ENCODE results near the gene VPS13D.
"Not testable (repeated sequence)": the region's sequence is repeated elsewhere in the genome, so short reads cannot be mapped to it uniquely, and the experiment has no call there.

VPS13D gene

DNA sequence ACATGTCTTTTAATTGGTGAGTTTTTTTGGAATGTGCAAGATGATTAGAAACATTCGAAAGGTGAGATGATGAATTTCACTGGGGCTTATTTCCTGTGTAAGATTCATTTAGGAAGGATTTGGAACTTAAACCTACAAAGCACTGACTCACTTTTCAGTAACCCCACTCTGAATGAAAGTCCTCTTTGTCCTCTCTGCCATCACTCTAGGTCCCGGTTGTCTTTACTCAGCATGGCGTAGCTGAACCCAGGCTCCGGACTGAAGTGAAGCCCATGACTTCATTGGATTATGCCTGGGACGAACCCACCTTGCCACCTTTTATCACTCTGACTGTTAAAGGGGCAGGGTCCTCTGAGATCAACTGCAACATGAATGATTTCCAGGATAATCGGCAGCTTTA is 139.4 kb downstream of the VPS13D start:
- DNase-seq, result no peak

DNA sequence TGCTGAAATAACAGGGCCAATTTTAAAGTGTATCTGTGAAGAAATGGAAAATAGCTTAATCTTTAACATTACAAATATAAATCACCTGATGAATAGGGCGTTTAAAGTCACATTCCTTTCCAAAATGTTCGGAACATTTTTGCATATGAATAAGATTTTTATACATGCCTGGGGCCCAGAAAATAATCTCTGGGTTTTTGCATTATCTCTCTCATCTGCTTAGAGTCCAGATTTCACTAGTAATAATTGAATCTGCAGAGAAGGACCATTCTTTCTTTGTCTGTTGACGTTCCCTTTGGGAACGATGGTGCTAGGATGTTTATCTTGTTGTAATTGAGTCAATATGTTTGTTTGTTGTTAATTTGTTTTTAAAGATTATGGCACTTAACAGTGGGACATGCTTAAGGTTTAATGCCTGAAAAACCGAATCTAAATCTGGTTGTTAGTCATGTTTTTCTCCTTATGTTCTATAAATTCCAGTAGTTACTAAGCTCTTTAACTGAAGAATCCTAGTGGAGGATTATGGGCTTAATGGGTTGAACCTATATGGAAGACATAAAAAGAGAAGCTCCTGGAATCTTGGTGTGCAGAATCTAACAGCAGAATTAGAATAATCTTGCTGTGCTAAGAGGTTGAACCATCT is 140.6 kb downstream of the VPS13D start:
- no peak for DNase-seq

DNA sequence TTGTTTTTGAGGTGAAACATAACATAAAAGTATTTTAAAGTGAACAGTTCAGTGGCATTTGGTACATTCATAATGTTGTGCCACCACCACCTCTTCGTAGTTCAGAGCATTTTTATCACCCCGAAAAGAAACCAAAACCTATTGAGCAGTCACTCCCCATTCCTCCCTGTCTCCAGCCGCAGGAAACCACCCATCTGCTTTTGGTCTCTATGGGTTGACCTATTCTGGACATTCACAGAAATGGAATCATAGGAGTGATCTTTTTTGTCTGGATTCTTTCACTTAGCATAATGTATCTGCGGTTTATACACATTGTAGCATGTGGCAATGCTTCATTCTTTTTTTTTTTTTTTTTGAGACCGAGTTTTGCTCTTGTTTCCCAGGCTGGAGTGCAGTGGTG is 141.2 kb downstream of the VPS13D start:
- DNase-seq, result no peak

DNA sequence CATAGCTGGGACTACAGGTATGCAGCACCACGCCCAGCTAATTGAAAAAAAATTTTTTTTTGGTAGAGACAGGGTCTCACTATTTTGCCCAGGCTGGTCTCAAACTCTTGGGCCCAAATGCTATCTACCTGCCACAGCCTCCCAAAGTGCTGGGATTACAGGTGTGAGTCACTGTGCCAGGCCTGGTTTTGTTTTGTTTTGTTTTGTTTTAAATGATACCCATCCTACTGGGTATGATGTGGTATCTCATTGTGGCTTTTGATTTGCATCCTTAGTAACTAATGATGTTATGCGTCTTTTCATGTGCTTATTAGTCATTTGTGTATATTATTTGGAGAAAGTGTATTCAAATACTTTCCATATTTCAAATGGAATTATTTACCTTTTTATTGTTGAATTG is 142.3 kb downstream of the VPS13D start:
- DNase-seq, result no peak

DNA sequence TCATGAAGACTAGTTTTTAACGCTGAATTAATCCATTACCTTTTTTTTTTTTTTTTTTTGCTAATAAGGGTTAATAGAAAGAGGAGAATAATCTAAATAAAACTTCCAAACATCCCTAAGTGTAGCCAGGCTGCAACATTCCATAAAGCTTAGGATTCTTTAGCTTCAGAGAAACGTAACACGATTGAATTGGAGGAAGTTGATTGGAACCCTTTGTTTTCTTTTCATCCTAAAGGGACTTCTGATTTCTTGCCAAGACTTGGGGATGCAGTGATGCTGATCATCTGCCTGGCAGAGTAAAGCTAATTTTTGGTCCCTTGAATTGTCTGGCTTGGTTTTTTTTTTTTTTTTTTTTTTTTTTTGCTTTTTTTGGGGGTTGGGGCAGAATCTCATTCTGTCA is 142.9 kb downstream of the VPS13D start:
- no peak for DNase-seq

DNA sequence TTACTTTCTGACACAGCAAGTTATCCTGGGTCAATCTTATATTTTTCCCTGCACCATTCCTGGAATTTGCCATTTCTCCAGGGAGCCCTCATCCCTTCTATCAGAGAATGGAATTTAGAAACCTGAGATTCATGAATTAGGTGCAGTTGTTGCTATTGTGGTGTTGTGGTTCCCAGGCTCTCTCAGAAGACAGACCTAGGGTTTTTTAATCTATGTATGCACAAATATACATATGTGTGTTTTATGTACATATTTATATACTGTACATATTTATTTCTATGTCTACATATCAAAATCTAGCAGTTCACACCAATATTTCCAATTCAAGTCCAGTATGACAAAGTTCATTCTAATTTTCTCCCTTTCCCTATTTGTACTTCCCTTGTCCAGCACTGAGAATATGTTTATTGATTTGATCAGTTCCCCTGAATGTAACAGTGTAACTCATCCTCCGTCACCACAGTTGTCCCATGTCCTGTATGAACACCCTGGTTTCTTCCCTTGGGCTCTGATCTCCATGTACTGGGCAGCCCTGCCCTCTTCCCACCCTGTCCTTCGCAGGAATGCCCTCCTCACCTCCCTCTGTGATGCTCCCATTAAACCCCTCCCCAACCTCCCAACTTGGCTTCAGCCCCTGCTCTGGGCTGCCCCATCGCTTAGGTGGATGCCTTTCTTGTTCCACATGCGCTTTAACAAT is 145.5 kb downstream of the VPS13D start:
- DNase-seq, result no peak

DNA sequence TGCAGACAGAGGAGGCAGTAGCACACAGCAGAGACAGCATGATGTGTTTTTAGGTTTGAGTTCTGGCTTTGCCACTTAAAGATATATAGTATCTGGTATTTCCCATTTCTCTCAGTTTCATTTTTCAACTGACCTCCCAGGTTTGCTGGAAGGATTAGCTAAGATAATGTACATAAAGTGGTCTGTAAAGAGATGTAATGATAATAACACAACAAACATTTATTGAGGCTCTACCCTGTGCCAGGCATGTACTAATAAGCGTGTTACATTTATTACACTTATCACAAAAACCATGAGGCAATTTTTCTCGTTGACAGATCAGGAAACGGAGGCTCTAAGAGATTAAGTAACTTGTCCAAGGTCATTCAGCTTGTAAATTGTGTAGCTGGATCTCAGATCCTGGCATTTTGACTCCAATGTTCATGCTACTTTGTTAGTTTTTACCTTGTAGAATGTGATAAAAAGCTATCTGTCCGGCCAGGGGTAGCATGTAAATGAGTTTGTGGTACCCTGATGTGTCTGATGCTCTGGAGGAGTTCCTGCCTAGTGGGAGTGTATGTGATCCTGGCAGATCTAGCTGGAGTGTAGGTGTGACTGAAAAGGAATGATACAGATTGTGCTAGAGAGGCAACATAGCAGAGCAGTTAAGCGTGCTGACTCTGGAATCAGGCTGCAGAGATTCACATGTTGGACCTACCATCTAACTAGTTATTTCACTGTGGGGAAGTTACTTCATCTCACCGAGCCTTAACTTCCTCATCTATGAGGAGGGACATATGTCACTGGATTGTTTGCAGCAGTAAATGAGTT is 146.6 kb downstream of the VPS13D start:
- peak in 19 of 58 donors; percentile 5 to 71 (median 24) for DNase-seq

DNA sequence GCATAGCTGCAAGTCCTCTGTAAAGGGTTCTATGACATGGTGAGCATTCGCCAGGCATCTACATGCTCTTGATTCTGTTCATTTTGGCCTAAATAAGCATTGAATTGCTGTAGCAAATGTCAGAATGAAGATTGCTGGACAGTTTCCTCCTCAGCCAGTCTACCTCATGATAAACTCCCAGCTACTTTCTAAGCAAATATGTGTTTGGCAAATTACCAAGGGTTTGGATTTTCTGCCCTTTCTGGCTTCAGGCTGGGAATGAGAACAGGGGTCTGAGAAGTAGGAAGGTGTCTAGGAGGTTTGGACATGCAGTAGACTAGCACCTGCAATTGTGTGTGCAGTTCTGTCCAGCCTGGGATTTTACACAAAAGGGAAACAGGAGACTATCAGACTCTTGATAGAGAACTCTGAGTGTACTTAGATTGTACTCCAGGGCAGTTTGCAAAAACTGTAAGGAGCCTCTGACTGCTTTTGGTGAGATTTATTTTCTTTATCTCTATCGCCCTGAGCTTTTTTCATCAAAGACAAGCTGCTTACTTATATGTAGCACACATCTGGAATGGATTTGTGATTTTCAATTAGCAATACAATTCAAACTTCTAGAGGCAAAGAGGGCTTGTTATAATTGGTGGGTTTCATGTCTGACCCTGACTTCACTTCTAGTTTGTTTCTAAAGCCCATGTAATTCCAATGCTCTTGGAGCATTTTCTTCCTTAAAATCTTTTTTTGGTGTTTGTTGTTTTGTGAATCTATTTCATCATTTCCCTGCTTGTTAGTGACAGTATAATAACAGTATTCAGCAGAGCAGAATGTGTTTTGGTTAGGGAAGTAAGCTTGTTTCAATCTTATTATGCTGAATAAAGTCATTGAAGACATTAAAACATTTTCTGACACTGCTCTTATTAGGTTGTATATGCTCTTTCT is 150.8 kb downstream of the VPS13D start:
- no peak for DNase-seq

DNA sequence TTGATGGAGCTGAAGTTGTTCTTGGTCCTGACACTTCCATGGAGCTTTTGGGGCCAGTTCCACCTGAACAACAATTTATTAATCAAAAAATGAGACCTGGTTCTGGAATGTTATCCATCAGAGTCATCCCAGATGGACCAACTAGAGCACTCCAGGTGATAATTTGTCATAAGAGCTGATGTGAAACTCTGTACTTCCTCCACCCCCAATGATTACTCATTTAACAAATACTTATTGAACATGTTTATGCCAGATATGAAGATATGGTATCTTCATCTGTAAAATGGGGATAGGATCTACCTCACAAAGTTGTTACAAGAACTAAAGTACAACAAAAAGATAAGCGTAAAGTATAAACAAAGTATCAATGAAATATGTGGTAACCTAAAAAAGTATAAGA is 153.2 kb downstream of the VPS13D start:
- no peak for DNase-seq

DNA sequence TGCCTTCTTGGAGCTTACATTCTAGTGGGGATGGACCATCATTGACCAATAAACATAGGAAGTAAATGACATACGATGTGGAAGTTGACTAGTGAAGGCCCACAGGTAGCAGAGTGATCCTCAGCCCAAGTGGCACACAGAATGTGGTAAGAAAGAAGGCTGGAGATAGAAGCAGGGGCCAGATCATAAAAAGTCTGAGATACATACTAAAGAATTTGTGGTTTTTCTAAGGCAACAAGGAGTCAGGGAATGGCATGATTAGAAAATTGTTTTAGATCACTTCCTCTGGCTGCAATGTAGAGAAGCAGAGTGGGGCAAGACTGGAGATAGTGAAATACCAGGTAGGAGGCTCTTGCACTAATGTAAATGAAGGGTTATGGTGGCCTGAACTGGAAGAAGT is 154.0 kb downstream of the VPS13D start:
- no peak for DNase-seq

DNA sequence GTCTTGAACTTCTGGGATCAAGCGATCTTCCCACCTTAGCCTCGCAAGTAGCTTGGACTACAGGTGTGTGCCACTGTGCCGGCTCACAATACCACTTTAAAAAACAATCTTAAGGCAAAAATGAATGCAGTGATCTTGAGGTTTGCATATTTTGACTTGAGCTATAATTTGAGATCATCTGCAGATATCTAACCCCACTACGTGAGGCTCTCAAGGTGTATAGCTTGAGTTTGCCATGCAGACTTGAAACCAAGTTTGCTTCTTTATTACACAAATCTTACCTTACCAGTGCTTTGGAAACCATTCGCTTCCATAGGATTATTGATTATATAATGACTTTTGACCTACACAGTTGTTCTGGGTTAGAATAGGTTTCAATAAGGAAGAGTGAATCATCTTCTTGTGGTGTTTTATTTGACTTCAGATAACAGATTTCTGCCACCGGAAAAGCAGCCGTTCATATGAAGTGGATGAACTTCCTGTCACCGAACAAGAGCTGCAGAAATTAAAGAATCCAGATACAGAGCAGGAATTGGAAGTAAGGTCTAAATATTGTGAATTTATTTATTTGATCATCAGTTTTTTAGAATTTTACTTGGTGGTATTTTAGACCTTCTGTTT is 155.1 kb downstream of the VPS13D start:
- no peak for DNase-seq

DNA sequence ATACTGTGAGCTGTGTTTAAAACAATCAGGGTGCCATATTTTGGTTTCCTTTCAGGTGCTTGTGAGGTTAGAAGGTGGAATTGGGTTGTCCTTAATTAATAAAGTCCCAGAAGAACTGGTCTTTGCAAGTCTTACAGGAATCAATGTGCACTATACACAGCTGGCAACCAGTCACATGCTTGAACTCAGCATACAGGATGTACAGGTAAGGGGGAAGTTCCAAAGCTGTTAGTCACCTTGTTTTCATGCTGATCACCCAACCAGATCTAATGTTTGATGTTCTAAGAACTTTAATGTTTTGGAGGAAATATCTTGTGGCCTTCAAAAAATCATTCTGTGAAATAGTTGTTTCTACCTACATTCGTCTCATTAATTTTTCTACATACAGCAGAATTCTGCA is 156.3 kb downstream of the VPS13D start:
- DNase-seq, result no peak

DNA sequence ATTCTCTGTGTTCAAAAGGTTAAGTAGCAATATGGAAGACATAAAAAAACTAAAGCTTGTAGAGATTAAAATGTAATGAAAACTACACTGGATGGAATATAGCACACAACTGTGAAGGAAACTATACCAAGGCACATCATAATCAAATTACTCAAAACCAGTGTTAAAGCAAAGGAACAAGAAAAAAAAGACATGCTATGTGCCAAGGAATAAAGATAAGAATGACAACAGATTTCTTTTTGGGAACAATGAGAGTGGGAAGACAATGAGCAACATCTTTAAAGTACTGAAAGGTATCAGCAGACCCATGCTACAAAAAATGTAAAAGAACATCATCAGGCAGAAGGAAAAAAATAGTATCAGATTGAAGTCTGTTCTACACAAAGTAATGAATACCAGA is 157.8 kb downstream of the VPS13D start:
- DNase-seq, result no peak

DNA sequence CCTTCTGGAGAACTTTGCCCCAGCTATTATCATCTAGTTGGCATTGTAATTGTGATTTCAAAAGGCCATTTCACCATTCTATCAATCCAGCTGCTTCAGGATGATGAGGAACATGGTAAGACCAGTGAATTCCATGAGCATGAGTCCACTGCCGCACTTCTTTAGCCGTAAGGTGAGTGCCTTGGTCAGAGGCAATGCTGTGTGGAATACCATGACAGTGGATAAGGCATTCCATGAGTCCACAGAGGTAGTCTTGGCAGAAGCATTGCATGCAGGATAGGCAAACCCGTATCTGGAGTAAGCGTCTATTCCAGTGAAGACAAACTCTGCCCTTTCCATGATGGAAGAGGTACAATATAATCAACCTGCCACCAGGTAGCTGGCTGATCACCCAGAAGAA is 160.5 kb downstream of the VPS13D start:
- DNase-seq, result not testable (repeated sequence)

DNA sequence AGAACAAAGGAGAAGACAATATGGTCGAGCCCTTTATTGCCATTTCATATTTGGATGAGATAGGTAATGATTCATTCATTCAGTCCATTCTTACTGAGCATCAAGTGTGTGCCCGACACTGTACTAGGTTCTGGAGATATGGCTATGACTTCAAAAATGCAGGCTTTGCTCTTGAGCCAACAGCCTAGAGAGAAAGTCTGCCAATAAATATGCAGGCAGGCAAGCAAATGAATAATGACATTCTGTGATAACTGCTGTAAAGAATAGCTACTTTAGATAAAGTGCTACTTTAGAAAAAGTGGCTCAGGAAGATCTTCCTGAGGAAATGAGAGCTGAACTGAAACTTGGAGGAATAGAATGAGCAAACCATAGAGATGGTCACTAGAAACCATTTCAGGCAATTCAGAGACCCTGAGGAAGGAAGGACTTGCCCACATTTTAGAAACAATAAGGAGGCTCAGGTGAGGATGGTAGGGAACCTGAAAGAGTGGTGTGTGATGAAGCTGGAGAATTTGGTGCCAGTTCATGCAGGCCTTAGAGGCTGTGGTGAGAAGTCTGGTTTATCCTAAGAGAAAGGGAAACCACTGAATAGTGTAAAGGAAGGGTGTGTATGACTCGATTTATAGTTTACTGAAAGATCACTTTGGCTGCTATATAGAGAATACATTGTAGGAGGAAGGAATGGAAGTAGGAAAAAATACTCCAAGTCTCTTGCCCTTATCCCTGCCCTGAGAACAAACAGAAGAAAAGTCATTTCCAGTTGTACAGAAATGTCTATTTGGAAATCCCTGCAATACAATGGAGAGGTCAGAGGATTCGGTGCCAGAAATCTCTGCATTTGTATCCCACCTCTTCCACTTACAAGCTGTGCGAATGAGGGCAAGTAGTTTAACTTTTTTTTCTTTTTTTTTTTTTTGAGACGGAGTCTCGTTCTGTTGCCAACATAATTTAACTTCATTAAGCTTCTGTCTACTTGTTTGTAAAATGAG is 167.9 kb downstream of the VPS13D start:
- no peak for DNase-seq

DNA sequence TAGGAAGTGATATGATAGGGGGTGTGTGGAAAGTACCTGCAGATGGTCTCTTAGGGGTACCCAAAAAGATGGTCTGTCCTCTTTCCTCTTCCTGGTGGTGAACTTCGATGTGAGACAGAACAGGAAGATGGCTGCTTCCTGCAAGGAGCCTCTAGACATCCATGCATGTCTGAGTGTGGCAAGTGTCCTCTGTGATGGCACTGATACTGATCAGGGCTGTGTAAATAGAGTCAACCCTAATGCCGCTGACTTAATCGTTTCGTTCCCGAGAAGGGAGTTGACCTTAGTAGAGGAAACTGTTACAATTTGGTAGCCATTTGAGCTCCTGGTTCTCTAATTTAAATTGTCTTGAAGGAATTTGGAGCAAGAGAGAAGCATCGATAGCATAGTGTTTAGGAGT is 168.6 kb downstream of the VPS13D start:
- no peak for DNase-seq

DNA sequence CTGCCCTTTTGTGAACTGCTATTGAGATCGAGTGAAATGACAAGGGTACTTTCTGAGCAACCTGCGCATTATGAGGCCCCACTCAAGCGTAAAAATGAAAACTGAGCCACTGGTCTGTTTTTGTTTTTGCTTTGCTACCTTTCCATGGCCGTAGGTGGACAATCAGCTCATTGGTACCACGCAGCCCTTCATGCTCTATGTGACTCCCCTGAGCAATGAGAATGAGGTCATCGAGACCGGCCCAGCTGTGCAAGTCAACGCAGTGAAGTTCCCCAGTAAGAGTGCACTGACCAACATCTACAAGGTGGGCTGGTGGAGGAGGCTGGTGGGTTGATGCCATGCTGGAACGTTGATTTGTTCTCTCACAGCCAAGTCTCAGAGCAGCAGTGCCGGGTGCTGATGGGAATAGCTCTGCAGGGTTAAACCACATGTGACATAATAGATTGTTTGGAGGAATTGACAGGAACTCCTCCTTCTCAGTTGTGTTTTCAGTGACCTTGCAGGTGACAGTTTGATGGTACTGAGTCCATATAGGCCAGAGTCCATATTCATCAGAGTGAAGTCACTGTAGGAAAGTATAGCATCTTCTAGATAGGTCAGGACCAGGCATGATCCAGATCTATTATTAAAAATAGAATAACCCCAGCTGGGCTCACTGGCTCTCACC is 170.3 kb downstream of the VPS13D start:
- no peak for DNase-seq

DNA sequence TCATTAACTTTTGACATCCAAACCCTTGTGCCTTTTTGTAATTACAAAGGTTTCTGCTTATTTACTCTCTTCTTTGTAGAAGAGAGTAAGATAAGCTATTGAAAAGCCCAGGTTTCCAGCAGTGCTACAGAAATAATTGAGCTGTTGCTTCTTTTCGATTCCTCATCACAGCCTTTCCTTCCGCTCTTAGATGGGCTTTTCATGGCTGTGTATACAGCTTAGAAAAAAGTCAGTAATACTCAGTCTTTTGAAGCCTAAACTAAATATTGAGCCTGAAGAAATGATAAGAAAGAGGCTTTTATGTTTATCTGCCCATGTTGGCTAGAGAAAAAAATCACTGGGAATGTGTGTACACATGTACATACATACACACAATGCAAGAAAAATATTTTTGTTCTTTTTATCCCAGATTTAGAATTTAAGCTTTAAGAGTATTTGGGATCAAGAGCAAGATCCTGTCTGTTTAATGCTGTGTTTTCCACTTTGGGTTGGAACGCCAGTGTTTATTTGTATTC is 172.4 kb downstream of the VPS13D start:
- no peak for DNase-seq

DNA sequence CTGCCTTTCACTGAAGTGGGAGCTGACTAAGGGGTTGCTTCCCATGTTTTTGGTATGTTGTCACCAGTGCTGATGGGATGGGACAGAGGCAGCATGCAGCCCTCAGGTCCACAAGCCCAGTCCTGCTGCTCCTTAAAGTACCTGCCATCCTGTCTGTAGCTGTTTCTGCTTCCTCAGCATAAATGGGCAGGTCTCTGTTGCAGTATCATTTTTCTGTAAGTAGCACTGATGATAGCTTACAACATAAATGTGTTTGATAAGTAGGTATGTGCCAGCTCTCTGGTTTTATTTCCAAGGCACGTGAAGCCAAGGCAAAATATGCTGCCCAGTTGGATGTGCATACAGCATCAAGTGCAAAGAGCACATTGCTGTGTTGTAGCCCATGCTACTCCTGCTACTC is 173.0 kb downstream of the VPS13D start:
- no peak for DNase-seq

All from anterior cingulate cortex (tissue), 58 donors.